ENCODE data around the gene PNPLA7. TPM values are rescaled to one million over a fixed set of nuclear protein-coding genes. Genes with fewer than 3 reads are reported as not detected.
A peak's percentile ranks its signal among the peaks of the same experiment; 100 is the strongest.

The PNPLA7 gene
- total and polyA plus RNA-seq, 2 of the 4 experiments (the other 2 are of a cell fraction) = under 0.01 to 0.89 TPM

DNA sequence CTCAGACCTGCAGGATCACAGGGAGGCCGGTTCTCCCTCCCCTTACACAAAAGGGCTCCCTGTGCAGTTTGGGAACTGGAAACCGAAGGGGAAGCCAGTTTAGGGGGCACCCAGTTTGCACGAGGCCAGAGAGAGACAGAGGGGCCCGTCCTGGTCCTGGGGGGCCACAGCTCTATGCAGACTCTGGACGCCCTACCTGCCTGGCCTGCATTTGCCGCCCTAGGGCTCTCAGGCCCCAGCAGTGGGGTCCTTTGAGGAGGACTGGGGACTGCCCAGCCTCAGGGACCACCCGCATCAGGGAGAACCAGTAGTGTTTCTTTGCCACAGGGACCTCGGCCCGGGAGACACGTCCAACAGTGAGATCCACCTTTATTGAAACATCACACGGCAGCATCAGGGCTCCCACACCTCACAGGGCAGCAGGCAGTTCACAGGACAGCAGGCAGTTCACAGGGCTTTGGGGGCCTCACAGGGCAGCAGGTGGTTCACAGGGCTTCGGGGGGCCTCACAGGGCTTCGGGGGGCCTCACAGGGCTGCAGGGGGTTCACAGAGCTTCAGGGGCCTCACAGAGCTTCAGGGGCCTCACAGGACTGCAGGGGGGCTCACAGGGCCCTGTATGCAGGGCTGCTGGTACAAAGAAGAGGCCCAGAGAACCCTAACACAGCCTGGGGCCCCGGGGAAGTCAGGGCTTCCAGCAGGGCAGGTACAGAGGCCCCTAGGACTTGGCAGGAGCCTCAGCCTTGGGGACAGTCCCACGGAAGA lies 90.4 kb downstream of the PNPLA7 start:
- Histone ChIP-seq H3K18ac (ENCODE audit: low read depth, low read length) (peak overlapping the region; percentile 45; the same call in 1 of the 2 replicates), H4K20me1 (ENCODE audit: insufficient read depth, low read length) (peaks cover 32% of the 10 kb centered on the region), H3K9ac (ENCODE audit: low read depth, low read length) (peak overlapping the region; percentile 77), H3K79me1 (ENCODE audit: low read depth in 1 of 2, low read length in 2 of 2) (peaks cover 3 to 34% of the 10 kb centered on the region in 2 experiments; a peak in 3 of 4 replicates), H2AK9ac (replicated peaks; ENCODE audit: low read depth, low read length, poor library complexity) (peak overlapping the region; percentile 88), H4K8ac (ENCODE audit: low read depth in 2 of 2, low read length in 2 of 2) (peak overlapping the region; percentile 98 to 100), H3K27ac (ENCODE audit: insufficient read depth, low read length) (peak overlapping the region; percentile 84), H3K14ac (replicated peaks; ENCODE audit: low read depth, low read length) (peak overlapping the region; percentile 89), H3K27me3 (ENCODE audit: control insufficient read depth, insufficient read depth, low read length) (no peaks in the 10 kb centered on the region), H4K5ac (ENCODE audit: low read depth, low read length) (peak overlapping the region; percentile 76), H3K4me3 (ENCODE audit: insufficient read depth, low read depth, low read length) (peak overlapping the region; percentile 13; the same call in 1 of the 2 replicates), H2BK120ac (ENCODE audit: low read depth, low read length) (peak overlapping the region; percentile 62; the same call in 1 of the 2 replicates), H2AK5ac (ENCODE audit: low read depth, low read length) (peak overlapping the region; percentile 73; the same call in 1 of the 2 replicates), H2BK15ac (ENCODE audit: low read depth, low read length) (peak overlapping the region; percentile 62; the same call in 1 of the 3 replicates), H3K4ac (ENCODE audit: low read depth, low read length) (peak overlapping the region; percentile 83), H3K23ac (ENCODE audit: low read depth, low read length) (no peak overlapping the region), H3K56ac (ENCODE audit: extremely low read depth, insufficient read depth, low read length) (no peak overlapping the region), H3K9me3 (ENCODE audit: control insufficient read depth, insufficient read depth, low read length) (no peaks in the 10 kb centered on the region), H2AFZ (replicated peaks; ENCODE audit: low read length, poor library complexity) (peak overlapping the region; percentile 100), H2BK5ac (ENCODE audit: low read depth, low read length, poor library complexity, severe bottlenecking) (peak overlapping the region; percentile 53), H3K9me1 (ENCODE audit: insufficient read depth, low read length) (no peaks in the 10 kb centered on the region), H3K4me1 (ENCODE audit: control insufficient read depth, insufficient read depth, low read length) (peaks cover 18% of the 10 kb centered on the region), H4K91ac (ENCODE audit: insufficient read depth, low read depth, low read length) (peak overlapping the region; percentile 86), H3K36me3 (ENCODE audit: control insufficient read depth, insufficient read depth, low read length) (peaks cover 20% of the 10 kb centered on the region), H3K4me2 (ENCODE audit: low read depth, low read length) (peak overlapping the region; percentile 73), H2BK20ac (ENCODE audit: low read depth, low read length) (peak overlapping the region; percentile 34; the same call in 1 of the 2 replicates)
- 38% methylated on average over 6 of the region's 15 CpGs; no CpG with 5 or more reads in 1 of the 2 experiments for WGBS, 2 experiments (ENCODE audit: extremely low coverage in 2 of 2, insufficient read length in 1 of 2)
- in situ Hi-C loops (cut with MboI; ENCODE audit: low sequenced_read_pairs) = no loop called here
- intact Hi-C loops (cut with micrococcal nuclease) = no loop called here
- no TSS peak for BruUV-seq (replicated peaks)
- CTCF ChIA-PET = no interaction called here
- TF ChIP-seq NFE2L2 (IDR thresholded peaks at IDR 0.05; ENCODE audit: low read depth, low read length) (no peak), POLR2A (IDR thresholded peaks at IDR 0.05; ENCODE audit: low read depth, low read length) (no peak), CHD1 (IDR thresholded peaks at IDR 0.05; ENCODE audit: low read depth, low read length) (no peak)
- TF ChIP-seq, protein P1, sequence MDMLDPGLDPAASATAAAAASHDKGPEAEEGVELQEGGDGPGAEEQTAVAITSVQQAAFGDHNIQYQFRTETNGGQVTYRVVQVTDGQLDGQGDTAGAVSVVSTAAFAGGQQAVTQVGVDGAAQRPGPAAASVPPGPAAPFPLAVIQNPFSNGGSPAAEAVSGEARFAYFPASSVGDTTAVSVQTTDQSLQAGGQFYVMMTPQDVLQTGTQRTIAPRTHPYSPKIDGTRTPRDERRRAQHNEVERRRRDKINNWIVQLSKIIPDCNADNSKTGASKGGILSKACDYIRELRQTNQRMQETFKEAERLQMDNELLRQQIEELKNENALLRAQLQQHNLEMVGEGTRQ (IDR thresholded peaks at IDR 0.05; ENCODE audit: low read depth, low read length) = no peak
- peak; percentile 1; the same call in 1 of the 2 replicates for ATAC-seq (ENCODE audit: low read depth)
- no peak for DNase-seq
- POLR2A ChIA-PET (ENCODE audit: unreplicated experiment) = interaction anchor here (0.6 kb wide), 1 partner anchor 581 kb away, joined by 7 read pairs; no protein-coding TSS in a partner anchor
- dilution Hi-C loops (cut with HindIII; ENCODE audit: low sequenced_read_pairs, unreplicated experiment) = no loop called here

Measured in IMR-90 (cell line).